Liver (tissue), 9 donors: ENCODE results near the gene GNPTG. TPM values are rescaled to one million over a fixed set of nuclear protein-coding genes. Genes with fewer than 3 reads are reported as not detected.

Experiments used
- DNase-seq: peaks from one replicate; pipeline ENCODE4 v3.0.0-alpha.2; 2017; ENCODE audit warnings: low spot score
- H3K27ac ChIP-seq, 2 donors: one replicate each; pipeline ENCODE4 v1.7.0; 2013; ENCODE audit warnings: inconsistent platforms in 2 of 2, low read length in 2 of 2, control low read depth in 1 of 2, low read depth in 1 of 2, mild to moderate bottlenecking in 1 of 2
- H3K27me3 ChIP-seq, 4 donors: one replicate each; pipeline versions ENCODE4 v1.6.1 to v1.7.0; 2013; ENCODE audit warnings: low read length in 3 of 4, inconsistent platforms in 1 of 4, mild to moderate bottlenecking in 1 of 4, moderate library complexity in 1 of 4; ENCODE audit not compliant: control insufficient read depth in 4 of 4, insufficient read depth in 4 of 4
- H3K36me3 ChIP-seq, 4 donors: one replicate each; pipeline versions ENCODE4 v1.6.1 to v1.7.0; 2013; ENCODE audit warnings: low read length in 3 of 4, mild to moderate bottlenecking in 3 of 4, low read depth in 1 of 4, moderate library complexity in 1 of 4; ENCODE audit not compliant: control insufficient read depth in 4 of 4, insufficient read depth in 3 of 4
- H3K4me1 ChIP-seq, 4 donors: one replicate each; pipeline versions ENCODE4 v1.6.1 to v1.7.0; 2013; ENCODE audit warnings: low read length in 3 of 4, mild to moderate bottlenecking in 3 of 4, moderate library complexity in 1 of 4; ENCODE audit not compliant: control insufficient read depth in 4 of 4, insufficient read depth in 4 of 4
- H3K4me3 ChIP-seq, 3 donors: one replicate each; pipeline versions ENCODE4 v1.6.1 to v1.7.0; 2013; ENCODE audit warnings: low read length in 3 of 3, control low read depth in 1 of 3, low read depth in 1 of 3, mild to moderate bottlenecking in 1 of 3
- H3K9ac ChIP-seq, 2 donors: one replicate each; pipeline ENCODE4 v1.7.0; 2013; ENCODE audit warnings: low read length in 2 of 2, mild to moderate bottlenecking in 2 of 2, moderate library complexity in 2 of 2, control low read depth in 1 of 2, low read depth in 1 of 2
- H3K9me3 ChIP-seq, 4 donors: one replicate each; pipeline versions ENCODE4 v1.6.1 to v1.7.0; 2013; ENCODE audit warnings: low read length in 3 of 4; ENCODE audit not compliant: control insufficient read depth in 4 of 4
- EGR1 ChIP-seq, 2 donors: IDR thresholded peaks; 2 replicates each; pipeline ENCODE4 v1.6.1; 2016 to 2018; ENCODE audit warnings: antibody characterized with exemption in 2 of 2, low read depth in 2 of 2
- FOXA1 ChIP-seq: IDR thresholded peaks from 2 replicates; pipeline ENCODE4 v1.6.1; 2016; ENCODE audit warnings: antibody characterized with exemption
- FOXA2 ChIP-seq: IDR thresholded peaks from 2 replicates; pipeline ENCODE4 v1.6.1; 2016; ENCODE audit warnings: antibody characterized with exemption
- GABPA ChIP-seq, 2 donors: IDR thresholded peaks in 1 of 2; conservative IDR thresholded peaks in 1 of 2; 2 replicates each; pipeline ENCODE4 v1.6.1; 2016; ENCODE audit warnings: antibody characterized with exemption in 2 of 2, mild to moderate bottlenecking in 1 of 2, moderate library complexity in 1 of 2
- HNF4A ChIP-seq, 2 donors: conservative IDR thresholded peaks; 2 replicates each; pipeline ENCODE4 v1.6.1; 2016; ENCODE audit warnings: antibody characterized with exemption in 2 of 2, mild to moderate bottlenecking in 2 of 2
- HNF4G ChIP-seq: IDR thresholded peaks from 2 replicates; pipeline ENCODE4 v1.6.1; 2016; ENCODE audit warnings: antibody characterized with exemption
- JUND ChIP-seq, 2 donors: IDR thresholded peaks; 2 replicates each; pipeline ENCODE4 v1.6.1; 2016; ENCODE audit warnings: antibody characterized with exemption in 2 of 2
- NR2F2 ChIP-seq: IDR thresholded peaks from 2 replicates; pipeline ENCODE4 v1.6.1; 2016; ENCODE audit warnings: antibody characterized with exemption
- RAD21 ChIP-seq, 2 donors: IDR thresholded peaks; 2 replicates each; pipeline ENCODE4 v1.6.1; 2016; ENCODE audit warnings: antibody characterized with exemption in 2 of 2, mild to moderate bottlenecking in 2 of 2
- REST ChIP-seq: IDR thresholded peaks from 2 replicates; pipeline ENCODE4 v1.6.1; 2016; ENCODE audit warnings: antibody characterized with exemption, mild to moderate bottlenecking
- RXRA ChIP-seq, 2 donors: IDR thresholded peaks; 2 replicates each; pipeline ENCODE4 v1.6.1; 2017 to 2018; ENCODE audit warnings: antibody characterized with exemption in 2 of 2, mild to moderate bottlenecking in 1 of 2
- SP1 ChIP-seq: IDR thresholded peaks from 2 replicates; pipeline ENCODE4 v1.6.1; 2018; ENCODE audit warnings: antibody characterized with exemption, mild to moderate bottlenecking
- TAF1 ChIP-seq: conservative IDR thresholded peaks from 2 replicates; pipeline ENCODE4 v1.6.1; 2016; ENCODE audit warnings: antibody characterized with exemption, mild to moderate bottlenecking
- YY1 ChIP-seq: IDR thresholded peaks from 2 replicates; pipeline ENCODE4 v1.6.1; 2016; ENCODE audit warnings: antibody characterized with exemption, mild to moderate bottlenecking
- ZBTB33 ChIP-seq: IDR thresholded peaks from 2 replicates; pipeline ENCODE4 v1.6.1; 2016; ENCODE audit warnings: antibody characterized with exemption
- WGBS: extraction: QIAGEN DNeasy Blood & Tissue Kit; methylation state at CpG from one replicate; pipeline ENCODE4 v1.1.7; 2013; 5-methylcytosine and 5-hydroxymethylcytosine counted together
- polyA plus RNA-seq, 2 donors: library from polyadenylated mRNA; stranded (reverse) in 1 of 2; unstranded in 1 of 2; fragments of 200-250 nt in 1 of 2; fragments of >200 nt in 1 of 2; fragmentation: Nextera tagmentation in 1 of 2; extraction: Ambion mirVana in 1 of 2; gene quantifications; one replicate each; pipeline versions ENCODE4 v1.2.1 to v1.2.3, GENCODE V29; 2013 to 2015
- total RNA-seq, 2 donors: library from RNA; depleted of rRNA; stranded (reverse); fragments of >200 nt; gene quantifications; one replicate each; pipeline ENCODE4 v1.2.3, GENCODE V29; 2014
- TF ChIP-seq, protein P1 (sequence below): IDR thresholded peaks from 2 replicates; pipeline ENCODE4 v1.6.1; 2016; ENCODE audit warnings: antibody characterized with exemption
- TF ChIP-seq, protein P2 (sequence below): IDR thresholded peaks from 2 replicates; pipeline ENCODE4 v1.6.1; 2016; ENCODE audit warnings: antibody characterized with exemption
- TF ChIP-seq, protein P3 (sequence below): fragments of 150-350 bp; IDR thresholded peaks from 2 replicates; pipeline ENCODE4 v1.5.1; 2017; ENCODE audit warnings: improper control_type of control experiment, low read depth, low read length; ENCODE audit not compliant: missing input control
- donor health status: healthy.
- donor health status: healthy.
- donor health status: healthy.
- donor health status: healthy.
- donor health status: healthy.

The GNPTG gene
- total and polyA plus RNA-seq, 4 donors = 24.4 to 79.6 (median 41.0) TPM

DNA sequence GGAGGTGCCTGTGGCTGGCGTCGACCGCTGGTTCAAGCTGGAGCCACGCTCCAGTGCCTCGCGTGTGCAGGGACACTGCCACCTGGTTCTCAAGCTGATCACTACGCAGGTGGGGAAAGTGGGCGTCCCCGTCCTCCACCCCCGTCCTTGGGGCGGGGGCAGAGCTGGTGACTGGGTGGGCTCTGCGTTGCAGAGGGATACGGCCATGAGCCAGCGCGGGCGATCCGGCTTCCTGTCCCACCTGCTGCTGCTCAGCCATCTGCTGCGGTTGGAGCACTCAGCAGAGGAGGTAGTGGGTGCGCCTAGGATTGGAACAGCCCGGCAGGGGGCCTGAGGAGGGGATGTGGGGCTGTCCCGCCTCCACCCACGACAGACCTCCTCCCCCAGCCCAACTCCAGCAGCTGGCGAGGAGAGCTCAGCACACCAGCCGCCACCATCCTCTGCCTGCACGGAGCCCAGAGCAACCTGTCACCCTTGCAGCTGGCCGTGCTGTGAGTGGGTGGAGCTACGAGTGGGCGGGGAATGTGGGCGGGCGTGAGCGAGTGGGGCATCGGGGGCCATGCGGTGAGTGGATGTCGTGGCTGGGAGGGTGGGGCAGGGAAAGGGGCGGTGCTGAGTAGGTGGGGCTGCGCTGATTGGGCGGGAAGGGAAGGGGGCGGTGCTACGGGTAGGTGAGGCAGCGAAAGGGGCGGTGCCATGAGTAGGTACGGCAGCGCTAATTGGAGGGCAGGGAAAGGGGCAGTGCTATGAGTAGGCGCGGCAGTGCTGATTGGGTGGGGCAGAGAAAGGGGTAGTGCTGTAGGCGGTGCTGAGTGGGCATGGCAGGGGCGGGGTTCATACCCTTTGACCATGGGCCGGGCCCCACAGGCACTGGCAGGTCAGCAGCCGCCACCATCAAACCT is 9.0 kb upstream of the GNPTG start:
- TF ChIP-seq, protein P1, sequence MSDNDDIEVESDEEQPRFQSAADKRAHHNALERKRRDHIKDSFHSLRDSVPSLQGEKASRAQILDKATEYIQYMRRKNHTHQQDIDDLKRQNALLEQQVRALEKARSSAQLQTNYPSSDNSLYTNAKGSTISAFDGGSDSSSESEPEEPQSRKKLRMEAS = no peak
- TF ChIP-seq JUND (IDR thresholded peaks at IDR 0.05) = no peak
- peak in 1 of 2 donors; percentile 59 for TF ChIP-seq GABPA (IDR thresholded peaks at IDR 0.05 in 1 of 2, conservative IDR thresholded peaks at IDR 0.05 in 1 of 2)
- TF ChIP-seq EGR1 (IDR thresholded peaks at IDR 0.05; ENCODE audit: low read depth in 2 of 2) = peak in 1 of 2 donors; percentile 46
- no peak for TF ChIP-seq FOXA2
- TF ChIP-seq RXRA (IDR thresholded peaks at IDR 0.05) = peak; percentile 42 to 53
- no peak for TF ChIP-seq TAF1
- TF ChIP-seq HNF4G = no peak
- no peak for TF ChIP-seq ZBTB33
- TF ChIP-seq, protein P2, sequence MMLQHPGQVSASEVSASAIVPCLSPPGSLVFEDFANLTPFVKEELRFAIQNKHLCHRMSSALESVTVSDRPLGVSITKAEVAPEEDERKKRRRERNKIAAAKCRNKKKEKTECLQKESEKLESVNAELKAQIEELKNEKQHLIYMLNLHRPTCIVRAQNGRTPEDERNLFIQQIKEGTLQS = no peak
- TF ChIP-seq NR2F2 = no peak
- TF ChIP-seq FOXA1 = no peak
- TF ChIP-seq HNF4A (conservative IDR thresholded peaks at IDR 0.05) = peak; percentile 38 to 63
- peak; percentile 34 for TF ChIP-seq REST
- TF ChIP-seq, protein P3, sequence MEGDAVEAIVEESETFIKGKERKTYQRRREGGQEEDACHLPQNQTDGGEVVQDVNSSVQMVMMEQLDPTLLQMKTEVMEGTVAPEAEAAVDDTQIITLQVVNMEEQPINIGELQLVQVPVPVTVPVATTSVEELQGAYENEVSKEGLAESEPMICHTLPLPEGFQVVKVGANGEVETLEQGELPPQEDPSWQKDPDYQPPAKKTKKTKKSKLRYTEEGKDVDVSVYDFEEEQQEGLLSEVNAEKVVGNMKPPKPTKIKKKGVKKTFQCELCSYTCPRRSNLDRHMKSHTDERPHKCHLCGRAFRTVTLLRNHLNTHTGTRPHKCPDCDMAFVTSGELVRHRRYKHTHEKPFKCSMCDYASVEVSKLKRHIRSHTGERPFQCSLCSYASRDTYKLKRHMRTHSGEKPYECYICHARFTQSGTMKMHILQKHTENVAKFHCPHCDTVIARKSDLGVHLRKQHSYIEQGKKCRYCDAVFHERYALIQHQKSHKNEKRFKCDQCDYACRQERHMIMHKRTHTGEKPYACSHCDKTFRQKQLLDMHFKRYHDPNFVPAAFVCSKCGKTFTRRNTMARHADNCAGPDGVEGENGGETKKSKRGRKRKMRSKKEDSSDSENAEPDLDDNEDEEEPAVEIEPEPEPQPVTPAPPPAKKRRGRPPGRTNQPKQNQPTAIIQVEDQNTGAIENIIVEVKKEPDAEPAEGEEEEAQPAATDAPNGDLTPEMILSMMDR = no peak
- TF ChIP-seq SP1 = peak; percentile 97
- peak; percentile 77 for TF ChIP-seq YY1
- no peak for TF ChIP-seq RAD21 (IDR thresholded peaks at IDR 0.05)
- WGBS = 10% methylated on average over 49 of the region's 49 CpGs

More for the DNA sequence above, 9.0 kb upstream of the GNPTG start:
- H3K9ac ChIP-seq = no peak overlapping the region
- no peaks in the 10 kb centered on the region for H3K9me3 ChIP-seq
- peaks cover 5 to 24% (median 15%) of the 10 kb centered on the region in 4 donors for H3K4me1 ChIP-seq
- DNase-seq = peak; percentile 99
- no peak overlapping the region for H3K27ac ChIP-seq
- no peaks in the 10 kb centered on the region for H3K36me3 ChIP-seq
- H3K27me3 ChIP-seq = no peaks in the 10 kb centered on the region
- peak overlapping the region in 2 of 3 donors; percentile 49 to 63 for H3K4me3 ChIP-seq
